ENCODE measurements around the gene AIMP1.

DNA sequence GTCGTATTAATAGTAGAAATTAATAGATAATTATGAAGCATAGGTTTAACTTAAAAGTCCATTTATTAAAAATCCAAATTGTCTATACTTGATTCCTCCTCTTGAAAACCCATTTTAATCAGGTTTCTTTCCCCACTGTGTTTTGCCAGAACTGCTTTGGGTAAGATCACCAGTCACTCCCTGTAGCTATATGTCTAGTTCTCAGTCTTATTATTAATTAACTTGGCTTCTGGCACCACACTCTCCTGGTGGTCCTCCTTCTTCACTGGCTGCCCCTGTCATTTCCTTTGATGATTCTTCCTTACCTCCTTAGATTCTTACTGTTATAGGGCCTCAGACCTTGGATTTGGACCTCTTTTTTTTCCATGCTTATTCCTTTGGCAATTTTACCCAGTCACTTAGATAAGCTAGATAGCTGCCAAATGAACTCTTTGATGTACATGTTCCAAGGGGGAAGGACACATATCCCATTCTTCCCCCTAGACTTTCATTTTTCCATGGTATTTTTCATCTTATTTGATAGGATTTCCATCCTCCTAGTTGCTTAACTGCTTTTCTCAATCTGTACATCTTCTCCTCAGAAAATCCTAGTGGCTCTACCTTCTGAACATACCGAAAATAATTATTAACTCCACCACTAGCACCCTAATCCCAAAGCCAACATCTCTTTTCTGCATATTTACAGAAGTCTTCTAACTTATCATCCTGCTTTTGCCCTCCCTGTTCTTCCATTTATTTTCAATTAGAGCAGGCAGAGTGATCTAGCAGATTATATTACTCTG, 27.7 kb downstream of the AIMP1 start:
- TF ChIP-seq CTCF (IDR thresholded peaks at IDR 0.05; ENCODE audit: low read depth, low read length, poor library complexity, severe bottlenecking), result no peak
- no peak for TF ChIP-seq EZH2phosphoT487 (IDR thresholded peaks at IDR 0.05; ENCODE audit: borderline replicate concordance, low read length)

All from DOHH2 (cell line).